Endodermal cell (in vitro differentiated cells): ENCODE data around the gene SLC35B3. TPM values are rescaled to one million over a fixed set of nuclear protein-coding genes. Genes with fewer than 3 reads are reported as not detected.

Source experiments
- DNase-seq: peaks from one replicate; pipeline ENCODE4 v3.0.0-alpha.2; 2017
- H3K27ac ChIP-seq: 2 replicates; pipeline ENCODE4 v1.5.1; 2013; ENCODE audit warnings: mild to moderate bottlenecking, low read depth, low read length, moderate library complexity
- H3K27me3 ChIP-seq: 2 replicates; pipeline ENCODE4 v1.6.1; 2013; ENCODE audit warnings: mild to moderate bottlenecking, low read length, moderate library complexity; ENCODE audit not compliant: insufficient read depth, control insufficient read depth, poor library complexity, severe bottlenecking
- H3K36me3 ChIP-seq: 2 replicates; pipeline ENCODE4 v1.7.0; 2013; ENCODE audit warnings: mild to moderate bottlenecking, low read length, moderate library complexity; ENCODE audit not compliant: control insufficient read depth, insufficient read depth
- H3K4me1 ChIP-seq: one replicate; pipeline ENCODE4 v1.7.0; 2013; ENCODE audit warnings: low read length; ENCODE audit not compliant: control insufficient read depth, insufficient read depth
- H3K4me3 ChIP-seq: 2 replicates; pipeline ENCODE4 v1.5.1; 2013; ENCODE audit warnings: mild to moderate bottlenecking, low read length, moderate library complexity
- H3K9ac ChIP-seq: 2 replicates; pipeline ENCODE4 v1.6.1; 2013; ENCODE audit warnings: mild to moderate bottlenecking, low read length, moderate library complexity; ENCODE audit not compliant: poor library complexity, severe bottlenecking; ENCODE audit errors: extremely low read depth
- H3K9me3 ChIP-seq: 2 replicates; pipeline ENCODE4 v1.6.1; 2013; ENCODE audit warnings: mild to moderate bottlenecking, low read length, moderate library complexity; ENCODE audit not compliant: control insufficient read depth
- H3K27ac Mint-ChIP-seq: 2 replicates; pipeline ENCODE4 v1.8.0; 2020; ENCODE audit warnings: mixed read lengths
- H3K27me3 Mint-ChIP-seq: 2 replicates; pipeline ENCODE4 v1.8.0; 2021; ENCODE audit warnings: mild to moderate bottlenecking, mixed read lengths; ENCODE audit not compliant: insufficient read depth
- H3K36me3 Mint-ChIP-seq: 2 replicates; pipeline ENCODE4 v1.8.0; 2020; ENCODE audit warnings: low read depth, mixed read lengths
- H3K4me1 Mint-ChIP-seq: 2 replicates; pipeline ENCODE4 v1.8.0; 2020; ENCODE audit warnings: mixed read lengths
- H3K4me3 Mint-ChIP-seq: 2 replicates; pipeline ENCODE4 v1.8.0; 2020; ENCODE audit warnings: mild to moderate bottlenecking, moderate library complexity, mixed read lengths
- H3K9me3 Mint-ChIP-seq: 2 replicates; pipeline ENCODE4 v1.8.0; 2020; ENCODE audit warnings: mild to moderate bottlenecking, mixed read lengths
- WGBS, 2 experiments: methylation state at CpG; one replicate each; pipeline versions ENCODE4 v1.1.5 to v1.1.7; 2013; ENCODE audit warnings: missing lambda C conversion rate in 2 of 2, mixed read lengths in 1 of 2; ENCODE audit not compliant: insufficient coverage in 1 of 2, insufficient read length in 1 of 2; 5-methylcytosine and 5-hydroxymethylcytosine counted together
- total RNA-seq, 2 donors: library from RNA; stranded (reverse); fragmentation: NEBNext Ultra II Directional in 1 of 2; extraction: Animal tissue kit (Norgen Biotek cat#: 25700) in 1 of 2; gene quantifications; 2 replicates in 1 of 2; 3 replicates in 1 of 2; pipeline ENCODE4 v1.2.1, GENCODE V29; 2021
- TF ChIP-seq, protein P1 (sequence below): fragments of 200-600 bp; sonication (generic); conservative IDR thresholded peaks from 2 replicates; pipeline ENCODE4 v1.5.0; 2021; ENCODE audit warnings: antibody characterized with exemption, mild to moderate bottlenecking

The SLC35B3 gene
- total RNA-seq, 2 donors from 2014 or later: 11.4 to 11.9 TPM

DNA sequence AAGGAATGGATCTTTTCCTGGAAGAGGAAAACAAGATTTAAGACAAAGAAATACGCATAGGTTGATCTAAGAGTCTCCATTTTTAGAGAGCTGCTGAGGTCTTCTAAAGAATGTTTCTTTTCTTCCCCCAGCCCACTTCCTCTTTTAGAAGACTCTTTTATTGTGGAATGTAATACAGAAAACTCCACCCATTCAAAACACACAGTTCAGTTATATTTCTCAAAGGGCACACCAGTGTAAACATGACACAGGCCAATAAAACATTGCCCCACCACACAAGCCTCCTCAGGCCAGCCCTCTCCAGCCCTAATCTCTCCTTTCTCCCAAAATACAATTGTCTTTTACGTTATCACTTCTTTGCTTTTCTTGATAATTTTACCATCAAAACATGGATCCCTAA, 42.8 kb downstream of the SLC35B3 start:
- no peak overlapping the region for H3K9ac ChIP-seq
- DNase-seq: no peak
- no peaks in the 10 kb centered on the region for H3K27me3 ChIP-seq
- no peak overlapping the region for H3K4me3 ChIP-seq
- H3K36me3 Mint-ChIP-seq: no peaks in the 10 kb centered on the region
- TF ChIP-seq, protein P1, sequence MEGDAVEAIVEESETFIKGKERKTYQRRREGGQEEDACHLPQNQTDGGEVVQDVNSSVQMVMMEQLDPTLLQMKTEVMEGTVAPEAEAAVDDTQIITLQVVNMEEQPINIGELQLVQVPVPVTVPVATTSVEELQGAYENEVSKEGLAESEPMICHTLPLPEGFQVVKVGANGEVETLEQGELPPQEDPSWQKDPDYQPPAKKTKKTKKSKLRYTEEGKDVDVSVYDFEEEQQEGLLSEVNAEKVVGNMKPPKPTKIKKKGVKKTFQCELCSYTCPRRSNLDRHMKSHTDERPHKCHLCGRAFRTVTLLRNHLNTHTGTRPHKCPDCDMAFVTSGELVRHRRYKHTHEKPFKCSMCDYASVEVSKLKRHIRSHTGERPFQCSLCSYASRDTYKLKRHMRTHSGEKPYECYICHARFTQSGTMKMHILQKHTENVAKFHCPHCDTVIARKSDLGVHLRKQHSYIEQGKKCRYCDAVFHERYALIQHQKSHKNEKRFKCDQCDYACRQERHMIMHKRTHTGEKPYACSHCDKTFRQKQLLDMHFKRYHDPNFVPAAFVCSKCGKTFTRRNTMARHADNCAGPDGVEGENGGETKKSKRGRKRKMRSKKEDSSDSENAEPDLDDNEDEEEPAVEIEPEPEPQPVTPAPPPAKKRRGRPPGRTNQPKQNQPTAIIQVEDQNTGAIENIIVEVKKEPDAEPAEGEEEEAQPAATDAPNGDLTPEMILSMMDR: no peak
- H3K9me3 Mint-ChIP-seq: no peaks in the 10 kb centered on the region
- H3K4me1 ChIP-seq: no peaks in the 10 kb centered on the region
- no peak overlapping the region for H3K4me3 Mint-ChIP-seq
- H3K27me3 Mint-ChIP-seq: no peaks in the 10 kb centered on the region
- H3K27ac Mint-ChIP-seq: no peak overlapping the region
- H3K9me3 ChIP-seq: no peaks in the 10 kb centered on the region
- no peaks in the 10 kb centered on the region for H3K36me3 ChIP-seq
- peaks cover 7% of the 10 kb centered on the region for H3K4me1 Mint-ChIP-seq
- H3K27ac ChIP-seq: no peak overlapping the region
- 83 to 92% methylated on average over 1 to 2 of the region's 2 CpGs for WGBS, 2 experiments

- no peak overlapping the region for H3K27ac Mint-ChIP-seq
- H3K9me3 Mint-ChIP-seq: no peaks in the 10 kb centered on the region
- TF ChIP-seq, protein P1: no peak
- DNase-seq: no peak
- no peak overlapping the region for H3K9ac ChIP-seq
- no peaks in the 10 kb centered on the region for H3K9me3 ChIP-seq
- H3K36me3 ChIP-seq: no peaks in the 10 kb centered on the region
- peaks cover 8% of the 10 kb centered on the region for H3K4me1 Mint-ChIP-seq
- H3K4me3 Mint-ChIP-seq: no peak overlapping the region
- H3K4me3 ChIP-seq: no peak overlapping the region
- H3K27ac ChIP-seq: no peak overlapping the region
- no peaks in the 10 kb centered on the region for H3K27me3 Mint-ChIP-seq
- no peaks in the 10 kb centered on the region for H3K27me3 ChIP-seq
- no peaks in the 10 kb centered on the region for H3K4me1 ChIP-seq
- H3K36me3 Mint-ChIP-seq: no peaks in the 10 kb centered on the region
Measured at GRCh38 chr6:8391934-8392333, 43.4 kb downstream of the SLC35B3 start.

GRCh38 chr6:8389036-8389818, 46.1 kb downstream of the SLC35B3 start:
- Histone ChIP-seq H3K4me1 (no peaks in the 10 kb centered on the region), H3K27ac (no peak overlapping the region), H3K9ac (no peak overlapping the region), H3K36me3 (no peaks in the 10 kb centered on the region), H3K9me3 (no peaks in the 10 kb centered on the region), H3K4me3 (no peak overlapping the region), H3K27me3 (no peaks in the 10 kb centered on the region)
- DNase-seq: no peak
- Mint-ChIP-seq H3K36me3 (no peaks in the 10 kb centered on the region), H3K4me3 (no peak overlapping the region), H3K9me3 (no peaks in the 10 kb centered on the region), H3K27me3 (no peaks in the 10 kb centered on the region), H3K27ac (no peak overlapping the region), H3K4me1 (peaks cover 8% of the 10 kb centered on the region)
- 87 to 90% methylated on average over 3 to 4 of the region's 4 CpGs for WGBS, 2 experiments
- TF ChIP-seq, protein P1: no peak
